Ectodermal cell (in vitro differentiated cells): ENCODE measurements around the gene HOMER2.

Experiments used
- H3K27ac ChIP-seq: 2 replicates; pipeline ENCODE4 v1.7.0; 2013; ENCODE audit warnings: mild to moderate bottlenecking, low read depth, low read length; ENCODE audit not compliant: insufficient read depth, poor library complexity, severe bottlenecking
- H3K27me3 ChIP-seq: 2 replicates; pipeline ENCODE4 v1.7.0; 2013; ENCODE audit warnings: mild to moderate bottlenecking, low read length; ENCODE audit not compliant: insufficient read depth, control insufficient read depth, poor library complexity, severe bottlenecking
- H3K36me3 ChIP-seq: one replicate; pipeline ENCODE4 v1.7.0; 2013; ENCODE audit warnings: low read length; ENCODE audit not compliant: control insufficient read depth, insufficient read depth
- H3K4me1 ChIP-seq: one replicate; pipeline ENCODE4 v1.7.0; 2013; ENCODE audit warnings: low read length; ENCODE audit not compliant: control insufficient read depth, insufficient read depth
- H3K4me3 ChIP-seq: 2 replicates; pipeline ENCODE4 v1.7.0; 2013; ENCODE audit warnings: low read depth, low read length, control low read depth; ENCODE audit not compliant: insufficient read depth
- H3K9me3 ChIP-seq: 2 replicates; pipeline ENCODE4 v1.7.0; 2013; ENCODE audit warnings: mild to moderate bottlenecking, low read length, moderate library complexity; ENCODE audit not compliant: control insufficient read depth
- WGBS, 2 experiments: methylation state at CpG; one replicate each; pipeline ENCODE4 v1.1.7; 2013; ENCODE audit warnings: missing lambda C conversion rate in 2 of 2; 5-methylcytosine and 5-hydroxymethylcytosine counted together

HOMER2 gene

DNA sequence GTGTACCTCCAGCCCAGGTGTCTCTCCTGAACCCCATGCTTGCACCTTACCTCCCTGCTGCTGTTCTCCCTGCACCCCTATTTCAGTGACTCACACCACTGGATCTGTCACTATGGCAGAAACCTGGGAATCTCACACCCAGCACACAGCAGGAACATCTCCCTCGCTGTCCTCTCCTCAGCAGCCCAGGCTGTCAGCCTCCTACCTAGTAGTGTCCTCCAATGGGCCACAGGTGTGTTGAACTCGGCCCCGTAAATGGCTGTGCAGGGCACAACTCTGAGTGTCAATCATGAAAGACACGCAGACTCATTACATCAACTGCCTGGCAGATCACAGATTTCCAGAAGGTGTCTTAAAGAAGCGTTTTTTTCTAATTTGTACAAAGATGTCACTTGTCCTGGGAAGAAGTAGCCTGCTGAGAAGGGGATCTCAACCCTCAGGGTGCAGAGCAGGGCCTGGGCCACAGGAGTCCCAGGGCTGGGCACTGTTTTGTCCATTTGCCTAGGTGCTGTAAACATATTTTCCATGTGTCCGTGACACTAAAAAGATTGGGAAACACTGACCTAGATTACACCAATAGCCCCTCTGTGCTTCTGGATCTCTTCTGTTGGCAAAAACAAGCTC, 33.8 kb downstream of the HOMER2 start:
- Histone ChIP-seq H3K27me3 (no peaks in the 10 kb centered on the region), H3K36me3 (no peaks in the 10 kb centered on the region), H3K27ac (no peak overlapping the region), H3K4me3 (no peak overlapping the region), H3K4me1 (no peaks in the 10 kb centered on the region), H3K9me3 (no peaks in the 10 kb centered on the region)
- WGBS, 2 experiments: 92 to 93% methylated on average over 6 of the region's 6 CpGs

DNA sequence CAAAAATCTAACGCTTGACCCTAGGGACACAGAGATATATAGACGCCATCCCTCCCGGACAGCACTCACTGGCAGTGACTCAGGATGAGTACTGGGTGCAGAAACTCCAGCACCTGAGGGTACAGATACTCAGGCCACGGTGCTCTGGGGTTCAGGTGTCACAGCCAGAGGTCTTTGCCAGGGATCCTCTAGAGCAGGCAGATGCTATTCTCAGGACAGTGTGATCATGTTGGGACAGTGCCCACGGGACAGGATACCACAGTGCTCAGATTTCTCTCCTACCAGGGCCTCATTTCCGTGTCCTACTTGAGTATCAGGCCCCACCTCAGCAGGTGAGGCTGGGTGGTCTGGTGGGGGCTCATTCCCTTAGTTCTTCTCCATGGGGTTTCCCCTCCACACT, 34.4 kb downstream of the HOMER2 start:
- Histone ChIP-seq H3K9me3 (no peaks in the 10 kb centered on the region), H3K27ac (no peak overlapping the region), H3K36me3 (no peaks in the 10 kb centered on the region), H3K4me3 (no peak overlapping the region), H3K4me1 (no peaks in the 10 kb centered on the region), H3K27me3 (no peaks in the 10 kb centered on the region)
- 92% methylated on average over 6 of the region's 6 CpGs for WGBS, 2 experiments

DNA sequence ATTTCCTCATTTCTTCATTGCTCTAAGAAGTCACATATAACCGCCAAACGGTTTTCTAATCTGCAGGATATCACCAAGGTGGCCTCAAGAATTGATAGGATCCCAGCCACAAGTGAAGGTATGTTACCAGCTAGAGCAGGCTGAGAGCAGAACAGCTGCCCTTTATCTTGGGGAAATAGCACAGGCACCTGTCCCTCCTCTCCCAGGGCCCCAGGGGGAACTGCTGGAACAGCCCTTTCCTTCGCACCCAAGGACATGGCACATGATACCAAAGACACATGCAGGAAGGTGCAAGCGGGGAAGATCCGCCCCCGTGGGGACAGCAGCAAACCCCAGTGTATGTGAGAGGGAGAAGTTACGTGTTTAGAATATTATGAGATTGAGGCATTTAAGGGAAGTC, 35.3 kb downstream of the HOMER2 start:
- H3K9me3 ChIP-seq: no peaks in the 10 kb centered on the region
- H3K27me3 ChIP-seq: no peaks in the 10 kb centered on the region
- H3K27ac ChIP-seq: no peak overlapping the region
- H3K4me1 ChIP-seq: no peaks in the 10 kb centered on the region
- no peaks in the 10 kb centered on the region for H3K36me3 ChIP-seq
- no peak overlapping the region for H3K4me3 ChIP-seq
- 94 to 96% methylated on average over 7 of the region's 7 CpGs for WGBS, 2 experiments

DNA sequence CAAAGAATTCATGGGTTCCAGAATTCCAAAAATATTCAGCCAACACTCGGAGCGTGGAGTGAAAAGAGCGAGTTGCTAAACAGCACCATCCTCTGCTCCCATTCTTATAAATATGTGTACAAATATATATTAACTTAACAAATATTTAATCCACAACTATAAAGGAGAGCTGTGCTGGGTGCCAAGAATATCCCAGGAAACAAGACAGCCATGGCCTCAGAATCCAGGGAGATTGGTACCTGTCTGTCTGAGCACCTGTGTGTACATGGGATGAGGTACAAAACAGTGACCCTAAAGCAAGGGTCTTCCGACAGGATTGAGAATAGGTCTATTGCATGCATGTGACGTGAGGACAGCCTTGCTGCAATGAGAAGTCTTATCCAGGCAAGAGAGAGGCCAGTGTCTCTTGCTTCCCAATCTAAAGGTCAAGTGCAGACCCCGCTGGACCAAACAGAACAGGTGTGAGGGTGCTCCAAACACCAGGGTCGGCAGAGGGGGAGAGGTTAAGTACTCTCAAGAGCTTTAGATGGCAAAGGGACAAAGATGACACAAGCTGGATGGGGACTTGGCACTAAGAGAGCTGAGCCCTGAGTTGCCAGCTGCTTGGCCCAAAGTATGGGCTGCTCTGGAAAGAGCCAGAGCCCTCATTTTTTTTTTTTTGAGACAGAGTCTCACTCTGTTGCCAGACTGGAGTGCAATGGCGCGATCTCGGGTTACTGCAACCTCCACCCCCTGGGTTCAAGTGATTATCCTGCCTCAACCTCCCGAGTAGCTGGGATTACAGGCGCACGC, 36.2 kb downstream of the HOMER2 start:
- no peak overlapping the region for H3K4me3 ChIP-seq
- H3K9me3 ChIP-seq: no peaks in the 10 kb centered on the region
- H3K4me1 ChIP-seq: no peaks in the 10 kb centered on the region
- no peak overlapping the region for H3K27ac ChIP-seq
- no peaks in the 10 kb centered on the region for H3K36me3 ChIP-seq
- H3K27me3 ChIP-seq: no peaks in the 10 kb centered on the region
- 92 to 95% methylated on average over 10 to 13 of the region's 13 CpGs for WGBS, 2 experiments

DNA sequence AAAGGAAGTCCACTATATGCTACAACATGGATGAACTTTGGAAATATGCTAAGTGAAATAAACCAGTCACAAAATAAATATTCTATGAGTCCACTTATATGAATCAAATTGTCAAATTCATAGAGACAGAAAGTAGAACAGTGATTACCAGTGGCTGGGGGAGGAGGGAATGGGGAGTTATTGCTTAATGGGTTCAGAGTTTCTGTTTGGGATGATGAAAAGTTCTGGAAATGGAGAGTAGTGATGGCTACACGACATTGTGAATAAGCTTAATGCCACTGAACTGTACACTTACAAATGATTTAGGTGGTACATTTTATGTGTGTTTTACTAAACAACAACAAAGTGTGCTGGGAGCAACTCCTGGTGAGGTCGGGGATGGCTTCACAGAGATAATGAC, 38.1 kb downstream of the HOMER2 start:
- H3K27me3 ChIP-seq: no peaks in the 10 kb centered on the region
- H3K9me3 ChIP-seq: no peaks in the 10 kb centered on the region
- H3K4me3 ChIP-seq: no peak overlapping the region
- no peaks in the 10 kb centered on the region for H3K4me1 ChIP-seq
- H3K36me3 ChIP-seq: no peaks in the 10 kb centered on the region
- WGBS, 2 experiments: 91 to 93% methylated on average over 2 of the region's 2 CpGs
- H3K27ac ChIP-seq: no peak overlapping the region

DNA sequence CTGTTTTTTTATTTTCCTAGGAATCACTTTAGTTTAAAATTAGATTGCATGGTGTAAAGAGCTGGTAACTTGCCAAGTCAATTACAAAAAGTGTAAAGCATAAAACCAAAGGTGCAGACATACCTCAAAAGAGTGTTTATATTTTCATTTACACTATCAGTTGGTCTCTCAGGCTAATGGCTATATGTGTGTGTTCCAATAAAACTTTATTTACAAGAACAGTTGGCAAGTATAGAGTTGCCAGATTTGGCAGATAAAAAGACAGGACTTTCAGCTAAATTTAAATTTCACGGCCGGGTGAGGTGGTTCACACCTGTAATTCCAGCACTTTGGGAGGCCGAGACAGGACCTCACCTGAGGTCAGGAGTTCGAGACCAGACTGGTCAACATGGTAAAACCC, 41.1 kb downstream of the HOMER2 start:
- Histone ChIP-seq H3K27me3 (no peaks in the 10 kb centered on the region), H3K4me3 (no peak overlapping the region), H3K27ac (no peak overlapping the region), H3K9me3 (no peaks in the 10 kb centered on the region), H3K4me1 (no peaks in the 10 kb centered on the region), H3K36me3 (no peaks in the 10 kb centered on the region)
- WGBS, 2 experiments: 89 to 98% methylated on average over 4 of the region's 4 CpGs

DNA sequence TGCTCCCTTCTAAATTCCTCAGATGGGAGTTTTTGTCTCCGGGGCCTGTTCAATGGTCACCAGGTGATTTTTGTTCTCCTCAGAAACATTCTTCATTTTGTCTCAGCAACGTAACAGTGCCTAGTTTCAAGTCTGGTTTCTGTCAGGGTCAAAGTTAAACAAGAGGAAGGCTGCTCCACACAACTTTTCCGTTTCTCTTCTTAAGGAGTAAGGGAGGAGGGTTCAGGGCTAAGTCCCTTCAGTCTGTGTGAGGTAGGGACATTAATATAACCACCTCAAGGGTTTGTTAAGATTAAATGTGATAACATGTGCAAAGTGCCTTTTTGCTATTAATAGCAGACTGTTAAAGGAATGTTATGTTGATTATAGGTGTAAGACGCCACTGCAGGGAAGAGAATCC, 41.8 kb downstream of the HOMER2 start:
- WGBS, 2 experiments: 90% methylated on average over 4 of the region's 4 CpGs
- Histone ChIP-seq H3K27me3 (no peaks in the 10 kb centered on the region), H3K4me3 (no peak overlapping the region), H3K9me3 (no peaks in the 10 kb centered on the region), H3K4me1 (no peaks in the 10 kb centered on the region), H3K36me3 (no peaks in the 10 kb centered on the region), H3K27ac (no peak overlapping the region)

DNA sequence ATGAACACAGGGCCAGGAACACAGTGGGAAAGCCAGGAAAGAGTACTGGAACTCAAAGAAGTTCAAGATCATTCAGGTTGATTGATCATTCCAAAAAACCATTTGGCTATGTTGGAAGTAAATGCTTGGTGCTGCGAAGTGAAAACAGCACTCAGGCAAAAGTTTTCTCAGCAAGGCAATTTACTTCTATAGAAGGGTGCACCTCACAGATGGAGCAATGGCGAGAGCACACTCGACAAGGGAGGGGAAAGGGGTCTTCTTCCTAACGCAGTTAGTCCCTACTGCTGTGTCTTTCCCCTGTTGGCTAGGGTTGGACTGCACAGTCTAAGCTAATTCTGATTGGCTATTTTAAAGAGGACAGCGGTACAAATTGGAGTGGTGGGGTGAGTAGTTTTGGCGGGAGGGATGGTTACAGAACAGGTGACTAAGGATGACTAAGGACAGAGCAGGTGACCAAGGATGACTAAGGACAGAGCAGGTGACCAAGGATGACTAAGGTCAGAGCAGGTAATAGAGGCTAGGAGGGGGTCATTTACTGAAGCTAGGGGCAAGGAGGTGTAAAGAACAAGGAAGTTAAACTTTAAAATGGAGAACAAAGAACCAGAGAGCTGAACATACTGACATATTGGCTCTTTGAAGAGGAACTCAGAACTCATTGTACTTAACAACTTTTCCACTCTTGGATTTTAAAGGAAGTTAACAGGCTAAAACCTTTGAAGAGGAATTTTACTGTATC, 43.3 kb downstream of the HOMER2 start:
- 93 to 97% methylated on average over 6 of the region's 6 CpGs for WGBS, 2 experiments

DNA sequence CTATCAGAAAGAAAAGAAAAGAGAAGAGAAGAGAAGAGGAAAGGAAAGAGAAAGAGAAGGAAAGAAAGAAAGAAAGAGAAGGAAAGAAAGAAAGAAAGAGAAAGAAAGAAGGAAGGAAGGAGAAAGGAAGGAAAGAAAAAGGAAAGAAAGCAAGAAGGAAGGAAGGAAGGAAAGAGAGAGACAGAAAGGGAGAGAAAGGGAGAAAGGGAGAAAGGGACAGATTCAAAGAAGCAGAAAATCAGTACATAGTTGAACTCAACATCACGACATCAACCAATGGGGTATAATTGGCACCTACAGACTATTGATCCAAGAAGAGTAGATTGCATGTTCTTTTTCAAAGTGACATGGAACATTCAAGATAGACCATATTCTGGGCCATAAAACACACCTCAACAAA, 45.2 kb downstream of the HOMER2 start:
- 80 to 96% methylated on average over 1 of the region's 1 CpG for WGBS, 2 experiments
- H3K36me3 ChIP-seq: no peaks in the 10 kb centered on the region

More for the DNA sequence above, 43.3 kb downstream of the HOMER2 start:
- no peak overlapping the region for H3K27ac ChIP-seq
- H3K4me1 ChIP-seq: no peaks in the 10 kb centered on the region
- H3K36me3 ChIP-seq: no peaks in the 10 kb centered on the region
- H3K27me3 ChIP-seq: no peaks in the 10 kb centered on the region
- no peaks in the 10 kb centered on the region for H3K9me3 ChIP-seq
- H3K4me3 ChIP-seq: no peak overlapping the region

DNA sequence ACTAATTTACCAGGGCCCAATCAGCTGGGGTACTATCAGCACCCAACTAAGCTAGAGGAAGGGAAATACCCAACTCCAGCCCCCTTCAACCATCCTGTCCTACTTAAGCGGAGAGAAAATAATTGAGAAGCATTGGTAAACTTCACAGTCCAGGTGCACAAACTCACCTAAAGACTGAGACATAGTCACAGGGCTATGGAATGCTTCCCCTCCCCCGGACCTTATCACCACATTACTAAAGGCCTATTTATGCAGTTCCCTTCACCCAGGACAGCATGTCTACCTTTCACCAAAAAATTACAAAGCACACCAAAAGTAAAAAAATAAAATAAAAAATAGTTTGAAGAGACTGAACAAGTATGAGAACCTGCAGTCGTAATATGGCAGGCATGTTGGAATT, 47.9 kb downstream of the HOMER2 start:
- no peaks in the 10 kb centered on the region for H3K4me1 ChIP-seq
- H3K27ac ChIP-seq: no peak overlapping the region
- WGBS, 2 experiments: 86 to 90% methylated on average over 3 of the region's 3 CpGs
- no peak overlapping the region for H3K4me3 ChIP-seq
- no peaks in the 10 kb centered on the region for H3K9me3 ChIP-seq
- H3K36me3 ChIP-seq: no peaks in the 10 kb centered on the region
- H3K27me3 ChIP-seq: no peaks in the 10 kb centered on the region

More for the DNA sequence above, 45.2 kb downstream of the HOMER2 start:
- Histone ChIP-seq H3K4me1 (no peaks in the 10 kb centered on the region), H3K27ac (no peak overlapping the region), H3K9me3 (no peaks in the 10 kb centered on the region), H3K4me3 (no peak overlapping the region), H3K27me3 (no peaks in the 10 kb centered on the region)
